Ishikawa (cell line): ENCODE measurements around the gene CHI3L2.
A peak's percentile ranks its signal among the peaks of the same experiment; 100 is the strongest.

ENCODE experiments used
- CEBPB ChIP-seq: IDR thresholded peaks from 2 replicates; pipeline ENCODE4 v1.6.1; 2012
- CREB1 ChIP-seq: IDR thresholded peaks from 2 replicates; pipeline ENCODE4 v1.6.1; 2012; ENCODE audit warnings: low read depth
- EGR1 ChIP-seq: IDR thresholded peaks from 2 replicates; pipeline ENCODE4 v1.6.1; 2012
- EP300 ChIP-seq: IDR thresholded peaks from 2 replicates; pipeline ENCODE4 v1.6.1; 2012; ENCODE audit warnings: borderline replicate concordance
- FOXM1 ChIP-seq: IDR thresholded peaks from 2 replicates; pipeline ENCODE4 v1.6.1; 2012; ENCODE audit warnings: low read depth, borderline replicate concordance
- NFIC ChIP-seq: IDR thresholded peaks from 2 replicates; pipeline ENCODE4 v1.6.1; 2012
- RAD21 ChIP-seq: IDR thresholded peaks from 2 replicates; pipeline ENCODE4 v1.6.1; 2012; ENCODE audit warnings: low read depth
- TAF1 ChIP-seq: IDR thresholded peaks from 2 replicates; pipeline ENCODE4 v1.6.1; 2012; ENCODE audit warnings: low read depth, mild to moderate bottlenecking
- TCF12 ChIP-seq: IDR thresholded peaks from 2 replicates; pipeline ENCODE4 v1.6.1; 2012; ENCODE audit warnings: low read depth
- TEAD4 ChIP-seq: IDR thresholded peaks from 2 replicates; pipeline ENCODE4 v1.6.1; 2012
- YY1 ChIP-seq: IDR thresholded peaks from 2 replicates; pipeline ENCODE4 v1.6.1; 2012; ENCODE audit warnings: low read depth
- ZBTB7A ChIP-seq: IDR thresholded peaks from 2 replicates; pipeline ENCODE4 v1.6.1; 2012; ENCODE audit warnings: low read depth
- TF ChIP-seq, protein P1 (sequence below): IDR thresholded peaks from 2 replicates; pipeline ENCODE4 v1.6.1; 2012
- TF ChIP-seq, protein P2 (sequence below): IDR thresholded peaks from 2 replicates; pipeline ENCODE4 v1.6.1; 2012
- TF ChIP-seq, protein P3 (sequence below): IDR thresholded peaks from 2 replicates; pipeline ENCODE4 v1.6.1; 2012; ENCODE audit warnings: low read depth, mild to moderate bottlenecking

Gene CHI3L2

GRCh38 chr1:111222308-111223125 is 5.0 kb upstream of the CHI3L2 start:
- no peak for TF ChIP-seq CEBPB
- TF ChIP-seq RAD21: peak; percentile 95

- TF ChIP-seq EP300: no peak
- TF ChIP-seq EGR1: no peak
- TF ChIP-seq, protein P1, sequence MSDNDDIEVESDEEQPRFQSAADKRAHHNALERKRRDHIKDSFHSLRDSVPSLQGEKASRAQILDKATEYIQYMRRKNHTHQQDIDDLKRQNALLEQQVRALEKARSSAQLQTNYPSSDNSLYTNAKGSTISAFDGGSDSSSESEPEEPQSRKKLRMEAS: no peak
- TF ChIP-seq RAD21: no peak
- TF ChIP-seq NFIC: no peak
- TF ChIP-seq TAF1: no peak
- no peak for TF ChIP-seq TEAD4
- TF ChIP-seq FOXM1: no peak
- TF ChIP-seq, protein P2, sequence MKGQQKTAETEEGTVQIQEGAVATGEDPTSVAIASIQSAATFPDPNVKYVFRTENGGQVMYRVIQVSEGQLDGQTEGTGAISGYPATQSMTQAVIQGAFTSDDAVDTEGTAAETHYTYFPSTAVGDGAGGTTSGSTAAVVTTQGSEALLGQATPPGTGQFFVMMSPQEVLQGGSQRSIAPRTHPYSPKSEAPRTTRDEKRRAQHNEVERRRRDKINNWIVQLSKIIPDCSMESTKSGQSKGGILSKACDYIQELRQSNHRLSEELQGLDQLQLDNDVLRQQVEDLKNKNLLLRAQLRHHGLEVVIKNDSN: no peak
- no peak for TF ChIP-seq TCF12
- no peak for TF ChIP-seq ZBTB7A
Observed at GRCh38 chr1:111223126-111223685, 4.3 kb upstream of the CHI3L2 start.

GRCh38 chr1:111225091-111225490 is 2.4 kb upstream of the CHI3L2 start:
- TF ChIP-seq, protein P3, sequence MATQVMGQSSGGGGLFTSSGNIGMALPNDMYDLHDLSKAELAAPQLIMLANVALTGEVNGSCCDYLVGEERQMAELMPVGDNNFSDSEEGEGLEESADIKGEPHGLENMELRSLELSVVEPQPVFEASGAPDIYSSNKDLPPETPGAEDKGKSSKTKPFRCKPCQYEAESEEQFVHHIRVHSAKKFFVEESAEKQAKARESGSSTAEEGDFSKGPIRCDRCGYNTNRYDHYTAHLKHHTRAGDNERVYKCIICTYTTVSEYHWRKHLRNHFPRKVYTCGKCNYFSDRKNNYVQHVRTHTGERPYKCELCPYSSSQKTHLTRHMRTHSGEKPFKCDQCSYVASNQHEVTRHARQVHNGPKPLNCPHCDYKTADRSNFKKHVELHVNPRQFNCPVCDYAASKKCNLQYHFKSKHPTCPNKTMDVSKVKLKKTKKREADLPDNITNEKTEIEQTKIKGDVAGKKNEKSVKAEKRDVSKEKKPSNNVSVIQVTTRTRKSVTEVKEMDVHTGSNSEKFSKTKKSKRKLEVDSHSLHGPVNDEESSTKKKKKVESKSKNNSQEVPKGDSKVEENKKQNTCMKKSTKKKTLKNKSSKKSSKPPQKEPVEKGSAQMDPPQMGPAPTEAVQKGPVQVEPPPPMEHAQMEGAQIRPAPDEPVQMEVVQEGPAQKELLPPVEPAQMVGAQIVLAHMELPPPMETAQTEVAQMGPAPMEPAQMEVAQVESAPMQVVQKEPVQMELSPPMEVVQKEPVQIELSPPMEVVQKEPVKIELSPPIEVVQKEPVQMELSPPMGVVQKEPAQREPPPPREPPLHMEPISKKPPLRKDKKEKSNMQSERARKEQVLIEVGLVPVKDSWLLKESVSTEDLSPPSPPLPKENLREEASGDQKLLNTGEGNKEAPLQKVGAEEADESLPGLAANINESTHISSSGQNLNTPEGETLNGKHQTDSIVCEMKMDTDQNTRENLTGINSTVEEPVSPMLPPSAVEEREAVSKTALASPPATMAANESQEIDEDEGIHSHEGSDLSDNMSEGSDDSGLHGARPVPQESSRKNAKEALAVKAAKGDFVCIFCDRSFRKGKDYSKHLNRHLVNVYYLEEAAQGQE: no peak
- TF ChIP-seq, protein P1: no peak
- TF ChIP-seq RAD21 (no peak), EP300 (no peak), TEAD4 (no peak), CREB1 (no peak), EGR1 (no peak), FOXM1 (no peak), YY1 (no peak), CEBPB (no peak), ZBTB7A (no peak), TAF1 (no peak), NFIC (no peak), TCF12 (no peak)
- TF ChIP-seq, protein P2: no peak

GRCh38 chr1:111225717-111226400 is 1.7 kb upstream of the CHI3L2 start:
- no peak for TF ChIP-seq FOXM1
- TF ChIP-seq EGR1: no peak
- no peak for TF ChIP-seq RAD21
- TF ChIP-seq TAF1: no peak
- no peak for TF ChIP-seq EP300
- TF ChIP-seq ZBTB7A: no peak
- no peak for TF ChIP-seq YY1
- TF ChIP-seq TEAD4: no peak
- TF ChIP-seq, protein P3: no peak
- TF ChIP-seq, protein P1: no peak
